ENCODE data around the gene SHH. TPM values are rescaled to one million over a fixed set of nuclear protein-coding genes. Genes with fewer than 3 reads are reported as not detected.
"Not testable (repeated sequence)": the region's sequence is repeated elsewhere in the genome, so short reads cannot be mapped to it uniquely, and the experiment has no call there.

The SHH gene
- total RNA-seq, 2 experiments from 2014 or later = not detected

DNA sequence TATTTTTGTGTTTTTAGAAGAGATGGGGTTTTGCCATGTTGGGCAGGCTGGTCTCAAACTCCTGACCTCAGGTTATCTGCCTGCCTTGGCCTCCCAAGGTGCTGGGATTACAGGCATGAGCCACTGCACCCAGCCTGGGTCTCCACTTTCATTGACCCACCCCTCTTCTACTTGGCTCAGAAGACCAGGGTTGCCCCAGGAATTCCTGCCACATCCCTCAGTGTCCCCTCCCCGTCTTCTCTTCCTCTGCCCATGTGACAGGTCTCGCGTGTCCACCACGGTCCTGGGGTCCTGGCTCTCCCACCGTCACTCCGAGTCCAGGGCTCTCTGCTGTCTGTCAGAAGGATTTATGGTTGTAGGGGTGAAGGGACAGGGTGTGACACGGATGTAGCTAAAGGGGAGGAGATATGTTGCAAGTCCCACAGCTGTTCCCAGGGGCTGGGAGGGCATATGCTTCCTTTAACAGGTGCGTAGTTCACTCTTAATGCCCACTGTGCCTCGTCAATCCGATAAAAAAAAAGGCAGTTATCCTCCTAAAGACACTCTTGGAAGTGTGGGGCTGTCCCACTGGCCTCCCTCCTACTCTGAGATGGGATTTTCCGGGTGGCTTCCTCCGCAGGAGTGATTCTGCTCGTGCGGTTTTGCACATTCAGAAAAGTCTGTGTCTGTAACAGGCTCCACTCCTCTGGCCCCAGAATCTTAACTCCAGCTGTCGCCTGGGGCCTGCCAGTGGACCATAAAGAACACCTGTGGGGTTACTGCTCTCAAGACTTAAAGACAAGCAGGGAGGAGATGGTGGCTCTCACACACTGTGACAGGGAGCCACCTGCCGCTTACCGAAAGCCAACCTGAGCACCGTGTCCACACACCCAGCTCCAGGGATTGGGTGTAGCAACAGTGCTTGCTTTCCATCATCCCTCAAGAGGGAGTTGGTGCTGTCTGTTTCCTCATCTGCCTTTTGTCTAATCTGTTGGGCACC is 36.7 kb upstream of the SHH start:
- Mint-ChIP-seq H3K27ac (no peak overlapping the region), H3K27me3 (no peaks in the 10 kb centered on the region), H3K9me3 (no peaks in the 10 kb centered on the region), H3K4me1 (no peaks in the 10 kb centered on the region), H3K4me3 (no peak overlapping the region), H3K36me3 (ENCODE audit: low read depth) (no peaks in the 10 kb centered on the region)
- no peak for DNase-seq
- ChIA-PET CTCF (no interaction called here), POLR2A (no interaction called here)

DNA sequence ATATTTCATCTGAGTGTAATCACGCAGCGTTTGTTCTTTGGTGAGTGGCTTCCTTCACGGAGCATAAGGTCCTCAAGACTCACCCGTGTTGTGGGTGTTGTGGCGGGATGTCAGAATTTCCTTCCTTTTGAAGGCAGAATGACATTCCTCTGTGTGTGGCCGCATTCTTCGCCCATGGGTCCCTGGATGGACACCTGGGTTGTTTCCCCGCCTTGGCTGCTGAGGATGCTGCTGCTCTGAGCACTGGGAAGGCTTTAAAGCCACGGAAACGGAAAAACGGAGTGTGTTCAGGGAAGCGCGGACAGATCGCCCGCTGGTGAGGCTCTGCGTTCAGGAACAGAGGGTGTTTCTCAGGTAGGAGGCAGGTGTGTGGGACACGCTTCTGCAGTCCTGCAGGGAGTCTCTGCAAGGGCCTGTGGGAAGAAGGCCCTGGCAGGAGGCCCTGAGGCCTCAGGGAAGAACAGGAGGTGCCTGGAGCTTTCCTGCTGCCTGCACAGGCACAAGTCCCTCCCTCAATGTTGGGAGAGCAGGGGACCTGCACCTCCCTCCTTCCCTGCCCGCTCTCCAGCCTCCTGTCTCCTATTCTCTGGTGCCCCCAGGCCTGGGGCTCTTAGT is 35.7 kb upstream of the SHH start:
- Mint-ChIP-seq H3K27ac (no peak overlapping the region), H3K27me3 (no peaks in the 10 kb centered on the region), H3K9me3 (no peaks in the 10 kb centered on the region), H3K4me1 (no peaks in the 10 kb centered on the region), H3K4me3 (no peak overlapping the region), H3K36me3 (ENCODE audit: low read depth) (no peaks in the 10 kb centered on the region)
- ChIA-PET CTCF (no interaction called here), POLR2A (no interaction called here)
- DNase-seq = no peak

DNA sequence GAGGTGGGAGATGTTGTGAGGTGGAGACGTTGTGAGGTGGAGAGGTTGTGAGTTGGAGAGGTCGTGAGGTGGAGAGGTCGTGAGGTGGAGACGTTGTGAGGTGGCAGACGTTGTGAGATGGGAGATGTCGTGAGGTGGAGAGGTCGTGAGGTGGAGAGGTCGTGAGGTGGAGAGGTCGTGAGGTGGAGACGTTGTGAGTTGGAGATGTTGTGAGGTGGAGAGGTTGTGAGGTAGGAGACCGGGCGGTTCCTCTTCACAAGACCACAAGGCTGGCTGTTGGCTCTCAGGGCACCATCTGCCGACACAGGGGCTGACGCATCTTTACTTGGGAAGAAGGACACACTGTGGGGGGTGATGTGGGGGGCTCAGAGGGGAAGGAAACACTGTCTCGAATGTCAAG is 34.7 kb upstream of the SHH start:
- H3K36me3 Mint-ChIP-seq (ENCODE audit: low read depth) = no peaks in the 10 kb centered on the region
- no peaks in the 10 kb centered on the region for H3K9me3 Mint-ChIP-seq
- H3K27ac Mint-ChIP-seq = no peak overlapping the region
- CTCF ChIA-PET = no interaction called here
- no peak for DNase-seq
- no peaks in the 10 kb centered on the region for H3K27me3 Mint-ChIP-seq
- no peak overlapping the region for H3K4me3 Mint-ChIP-seq
- no peaks in the 10 kb centered on the region for H3K4me1 Mint-ChIP-seq
- POLR2A ChIA-PET = no interaction called here

DNA sequence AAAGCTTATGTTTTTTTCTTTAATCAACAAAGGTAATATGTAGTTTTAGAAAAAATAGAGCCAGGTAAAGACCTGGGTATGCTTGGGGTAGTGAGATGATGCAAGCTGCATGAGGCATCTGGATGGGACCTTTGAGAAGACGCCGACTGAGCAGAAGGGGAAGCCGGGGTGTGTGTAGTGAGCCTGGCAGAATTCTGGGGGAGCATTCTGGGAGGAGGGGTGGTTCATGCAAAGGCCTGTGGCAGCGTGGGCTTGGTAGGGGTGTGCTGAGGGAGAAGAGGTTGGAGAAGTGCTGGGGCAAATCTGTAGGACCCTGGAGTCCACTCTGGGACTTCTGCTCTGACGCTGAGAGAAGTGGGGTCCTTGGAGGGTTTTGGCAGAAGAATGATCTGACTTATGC is 33.9 kb upstream of the SHH start:
- Mint-ChIP-seq H3K27me3 (no peaks in the 10 kb centered on the region), H3K27ac (no peak overlapping the region), H3K36me3 (ENCODE audit: low read depth) (no peaks in the 10 kb centered on the region), H3K9me3 (no peaks in the 10 kb centered on the region), H3K4me3 (no peak overlapping the region), H3K4me1 (no peaks in the 10 kb centered on the region)
- DNase-seq = no peak
- POLR2A ChIA-PET = no interaction called here
- CTCF ChIA-PET = interaction anchor here (0.9 kb wide), 1 partner anchor 251 kb away, joined by 3 read pairs; no protein-coding TSS in a partner anchor

DNA sequence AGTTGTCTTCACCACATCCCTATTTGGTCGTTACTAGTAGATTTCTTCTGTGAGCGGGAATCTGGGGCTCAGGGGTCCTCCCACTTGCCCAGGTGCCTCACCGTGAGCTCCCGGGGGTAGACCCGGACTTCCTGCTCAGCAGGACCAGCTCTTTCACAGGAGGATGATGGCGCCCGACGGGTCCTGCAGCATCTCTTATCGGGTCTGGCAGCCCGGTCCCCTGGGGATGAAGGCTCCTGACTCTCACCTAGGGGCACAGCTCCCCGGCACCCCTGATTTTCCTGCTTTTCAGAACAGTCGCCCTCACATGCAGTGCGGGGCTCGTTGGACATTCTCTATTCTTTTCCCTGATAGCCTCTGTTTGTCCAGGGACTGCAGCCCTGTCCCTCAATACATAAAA is 33.0 kb upstream of the SHH start:
- Mint-ChIP-seq H3K27ac (no peak overlapping the region), H3K27me3 (peaks cover 2% of the 10 kb centered on the region), H3K9me3 (no peaks in the 10 kb centered on the region), H3K4me1 (no peaks in the 10 kb centered on the region), H3K36me3 (ENCODE audit: low read depth) (no peaks in the 10 kb centered on the region), H3K4me3 (no peak overlapping the region)
- ChIA-PET CTCF (no interaction called here), POLR2A (no interaction called here)
- no peak for DNase-seq

DNA sequence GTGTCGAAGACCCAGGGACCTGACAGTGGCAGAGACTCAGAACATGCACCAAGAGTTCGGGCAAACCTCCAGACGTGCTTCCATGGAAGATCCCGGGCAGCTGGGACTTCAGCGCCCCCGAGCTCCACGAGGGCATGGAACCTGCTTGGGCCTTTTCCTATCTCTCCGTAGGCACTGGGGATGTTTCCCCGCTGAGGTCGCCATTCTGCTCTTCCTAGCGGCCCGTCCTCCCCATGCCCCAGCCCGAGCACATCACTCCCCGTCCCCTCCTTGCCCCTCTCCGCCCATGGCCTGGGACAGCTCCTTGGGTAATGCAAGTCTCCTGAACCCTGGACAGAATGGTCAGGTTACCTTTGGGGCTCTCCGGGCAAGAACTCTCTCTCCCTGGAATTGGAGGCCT is 32.3 kb upstream of the SHH start:
- Mint-ChIP-seq H3K27me3 (peaks cover 2% of the 10 kb centered on the region), H3K27ac (no peak overlapping the region), H3K4me1 (no peaks in the 10 kb centered on the region), H3K9me3 (no peaks in the 10 kb centered on the region), H3K4me3 (no peak overlapping the region), H3K36me3 (ENCODE audit: low read depth) (no peaks in the 10 kb centered on the region)
- ChIA-PET POLR2A (interaction anchor here (0.5 kb wide), 1 partner anchor 1368 kb away, joined by 4 read pairs; no protein-coding TSS in a partner anchor), CTCF (no interaction called here)
- no peak for DNase-seq

DNA sequence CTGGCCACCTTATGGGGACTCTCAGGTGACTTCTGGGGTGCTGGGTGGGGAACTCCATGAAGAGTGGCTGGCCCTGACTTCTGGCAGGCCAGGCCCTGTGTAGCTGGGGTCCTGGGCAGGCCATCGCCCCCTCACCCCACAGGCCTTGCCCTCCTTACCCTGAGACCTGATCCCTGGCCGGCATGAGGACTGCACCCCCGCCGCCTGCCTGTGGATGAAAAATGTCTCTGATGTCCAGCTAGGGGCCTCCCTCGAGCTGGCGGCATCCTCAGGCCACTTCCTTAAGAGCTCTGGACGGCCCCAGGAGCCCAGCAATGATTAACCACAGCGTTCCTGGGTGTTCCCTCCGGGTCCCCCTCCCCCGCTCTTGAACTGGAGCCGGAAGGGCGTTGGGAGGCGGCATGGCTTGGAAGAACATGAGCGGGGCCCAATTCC is 31.8 kb upstream of the SHH start:
- no peak for DNase-seq
- Mint-ChIP-seq H3K27ac (no peak overlapping the region), H3K4me3 (no peak overlapping the region), H3K36me3 (ENCODE audit: low read depth) (no peaks in the 10 kb centered on the region), H3K27me3 (peaks cover 4% of the 10 kb centered on the region), H3K9me3 (no peaks in the 10 kb centered on the region), H3K4me1 (no peaks in the 10 kb centered on the region)
- CTCF ChIA-PET = no interaction called here
- POLR2A ChIA-PET = interaction anchor here (0.5 kb wide), 1 partner anchor 1368 kb away, joined by 4 read pairs; no protein-coding TSS in a partner anchor

DNA sequence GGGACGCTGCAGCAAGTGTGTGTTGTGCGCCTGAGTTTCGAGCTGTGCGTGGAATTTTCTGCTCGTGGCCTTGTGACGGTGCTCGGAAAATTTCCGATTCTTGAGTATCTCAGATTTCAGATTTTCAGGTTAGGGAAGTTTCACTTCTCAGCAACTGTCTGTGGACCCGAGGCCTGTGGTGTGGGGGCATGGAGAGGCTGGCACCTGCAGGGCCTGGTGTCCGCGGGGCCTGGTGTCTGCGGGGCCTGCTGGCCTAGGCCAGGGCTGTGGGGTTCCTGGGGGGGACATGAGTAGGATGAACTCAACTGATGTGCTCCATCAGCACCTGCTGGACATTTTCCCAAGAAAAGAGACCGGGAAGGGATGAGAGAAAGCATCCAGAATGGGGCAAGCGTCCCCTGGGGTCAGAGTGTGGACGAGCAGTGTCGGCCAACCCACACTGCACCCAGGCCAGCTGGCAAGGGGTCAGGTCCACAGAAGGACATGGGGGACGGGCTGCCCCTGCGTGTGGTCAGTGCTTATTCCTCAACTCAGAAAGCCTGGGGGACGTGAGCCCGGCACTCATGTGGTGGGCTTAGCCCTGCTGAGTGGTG is 31.3 kb upstream of the SHH start:
- Mint-ChIP-seq H3K4me1 (no peaks in the 10 kb centered on the region), H3K9me3 (no peaks in the 10 kb centered on the region), H3K27ac (no peak overlapping the region), H3K4me3 (no peak overlapping the region), H3K36me3 (ENCODE audit: low read depth) (no peaks in the 10 kb centered on the region), H3K27me3 (peaks cover 5% of the 10 kb centered on the region)
- CTCF ChIA-PET = no interaction called here
- no peak for DNase-seq
- POLR2A ChIA-PET = no interaction called here

DNA sequence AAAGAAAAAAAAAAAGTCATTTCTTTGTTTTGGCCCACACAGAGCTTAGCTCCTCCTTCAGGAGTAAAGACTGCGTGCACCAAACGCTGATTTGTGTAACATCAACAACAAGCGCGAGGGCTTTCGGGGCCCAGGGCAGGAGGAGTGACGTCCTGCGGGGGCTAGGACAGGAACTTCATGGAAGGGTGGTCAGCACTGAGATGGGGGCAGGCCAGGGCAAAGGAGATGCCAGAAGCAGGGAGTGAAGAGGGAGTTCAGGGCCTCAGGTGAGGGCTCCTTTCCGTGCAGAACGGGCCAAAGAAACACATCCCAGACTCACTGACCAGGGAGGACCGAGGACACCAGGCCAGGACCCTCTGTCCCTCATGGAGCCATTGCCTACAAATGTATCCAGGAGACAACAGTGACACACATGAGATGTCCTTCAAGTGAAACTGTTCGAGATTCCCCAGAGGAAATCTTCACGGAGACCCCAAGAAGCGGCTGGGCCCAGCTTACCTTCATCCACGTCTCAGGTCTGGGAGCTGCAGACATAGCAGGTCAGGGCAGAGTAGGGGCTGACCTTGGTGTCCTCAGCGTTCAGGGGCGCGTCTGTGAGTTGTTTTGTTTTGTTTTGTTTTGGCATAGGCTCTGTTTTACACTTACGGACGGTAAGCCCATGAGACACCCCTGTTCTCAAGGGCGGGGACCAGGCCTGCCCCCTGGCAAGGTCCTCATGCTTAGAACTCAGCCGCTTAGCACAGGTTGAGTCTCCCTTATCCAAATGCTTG is 30.4 kb upstream of the SHH start:
- CTCF ChIA-PET = no interaction called here
- no peaks in the 10 kb centered on the region for H3K9me3 Mint-ChIP-seq
- POLR2A ChIA-PET = no interaction called here

DNA sequence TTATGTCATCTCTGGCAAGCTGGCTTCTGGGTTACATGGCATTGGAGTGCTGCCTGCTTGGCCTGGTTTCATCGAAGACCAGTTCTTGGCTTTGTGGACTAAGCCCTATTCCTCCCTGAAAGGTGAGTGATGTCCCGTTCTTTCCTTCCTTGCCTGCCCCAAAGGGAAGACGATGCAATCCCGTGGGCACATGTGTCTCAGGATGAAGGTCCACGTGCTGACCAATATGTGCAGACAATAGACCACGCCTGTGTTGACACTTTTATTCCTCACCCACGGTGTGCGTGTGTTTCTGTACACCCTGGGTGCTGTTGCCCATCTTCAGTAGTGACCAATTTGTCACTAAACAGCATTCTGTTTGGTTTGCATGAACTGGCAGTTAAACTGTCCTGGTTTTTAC is 28.6 kb upstream of the SHH start:
- Mint-ChIP-seq H3K4me3 (no peak overlapping the region), H3K27me3 (peaks cover 5% of the 10 kb centered on the region), H3K27ac (no peak overlapping the region), H3K36me3 (ENCODE audit: low read depth) (no peaks in the 10 kb centered on the region), H3K9me3 (no peaks in the 10 kb centered on the region), H3K4me1 (no peaks in the 10 kb centered on the region)
- CTCF ChIA-PET = no interaction called here
- no peak for DNase-seq
- POLR2A ChIA-PET = no interaction called here

More for the DNA sequence above, 30.4 kb upstream of the SHH start:
- Mint-ChIP-seq H3K4me1 (no peaks in the 10 kb centered on the region), H3K36me3 (ENCODE audit: low read depth) (no peaks in the 10 kb centered on the region), H3K4me3 (no peak overlapping the region), H3K27ac (no peak overlapping the region), H3K27me3 (peaks cover 5% of the 10 kb centered on the region)
- no peak for DNase-seq

DNA sequence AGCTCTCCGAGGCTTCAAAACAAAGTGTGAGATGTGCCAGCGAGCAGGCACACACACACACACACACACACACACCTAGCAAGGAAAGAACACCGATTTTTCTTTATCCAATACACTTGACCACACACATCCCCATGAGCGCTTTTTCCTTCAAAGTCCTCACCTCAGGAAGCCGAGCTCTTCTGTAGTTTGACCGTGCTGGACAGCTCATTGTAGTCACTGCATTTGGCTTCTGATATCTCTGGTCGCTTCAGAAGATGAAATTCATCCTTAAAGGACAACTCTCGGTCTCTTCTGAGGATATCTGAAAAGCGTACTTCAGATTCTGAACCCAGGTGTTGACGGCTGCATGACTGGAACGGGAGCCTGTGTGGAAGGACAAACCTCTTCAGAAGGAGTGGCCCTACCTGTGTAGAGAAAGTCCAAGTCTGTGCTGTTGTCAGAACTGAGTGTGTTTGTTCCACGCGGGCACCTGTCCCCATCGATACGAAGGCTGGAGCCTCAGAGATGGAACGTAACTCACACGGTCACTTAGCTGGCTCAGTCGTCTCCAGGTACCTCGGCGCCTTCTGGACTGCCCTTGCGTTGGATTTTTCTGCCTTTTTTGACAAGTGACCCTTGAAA is 28.1 kb upstream of the SHH start:
- POLR2A ChIA-PET = no interaction called here

DNA sequence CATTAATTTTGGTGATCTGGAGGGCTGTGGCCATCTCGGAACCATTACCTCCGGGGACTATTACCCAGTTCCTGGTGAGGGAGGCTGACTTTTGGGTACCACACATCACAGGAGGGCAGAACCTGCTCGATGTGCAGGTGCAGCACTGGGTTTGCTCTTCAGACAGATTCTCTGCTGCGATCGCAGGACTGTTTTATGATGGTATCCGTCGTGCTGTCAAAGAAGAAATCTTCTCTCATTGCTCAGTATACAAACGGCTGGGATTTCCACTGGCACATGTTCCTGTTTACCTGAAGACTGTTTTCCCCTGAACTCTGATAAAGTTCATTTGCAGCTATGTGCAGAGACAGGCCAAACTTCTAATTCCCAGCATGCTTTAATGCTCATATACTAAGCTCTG is 27.2 kb upstream of the SHH start:
- ChIA-PET POLR2A (no interaction called here), CTCF (no interaction called here)
- H3K9me3 Mint-ChIP-seq = no peaks in the 10 kb centered on the region

More for the DNA sequence above, 28.1 kb upstream of the SHH start:
- H3K4me1 Mint-ChIP-seq = no peaks in the 10 kb centered on the region
- H3K36me3 Mint-ChIP-seq (ENCODE audit: low read depth) = no peaks in the 10 kb centered on the region
- no peak for DNase-seq
- CTCF ChIA-PET = no interaction called here
- H3K27ac Mint-ChIP-seq = no peak overlapping the region
- peaks cover 5% of the 10 kb centered on the region for H3K27me3 Mint-ChIP-seq
- H3K4me3 Mint-ChIP-seq = no peak overlapping the region
- H3K9me3 Mint-ChIP-seq = no peaks in the 10 kb centered on the region

DNA sequence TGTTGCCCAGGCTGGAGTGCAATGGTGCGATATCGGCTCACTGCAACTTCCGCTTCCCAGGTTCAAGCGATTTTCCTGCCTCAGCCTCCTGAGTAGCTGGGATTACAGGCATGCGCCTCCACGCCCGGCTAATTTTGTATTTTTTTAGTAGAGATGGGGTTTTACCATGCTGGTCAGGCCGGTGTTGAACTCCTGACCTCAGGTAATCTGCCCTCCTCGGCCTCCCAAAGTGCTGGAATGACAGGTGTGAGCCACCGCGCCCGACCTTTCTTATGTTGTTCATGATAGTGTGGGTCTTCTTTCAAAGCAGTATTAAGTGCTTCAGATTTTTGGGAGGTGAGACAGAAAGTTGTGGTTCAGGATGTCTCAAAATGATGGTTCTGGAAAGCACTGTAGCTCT is 26.0 kb upstream of the SHH start:
- H3K27me3 Mint-ChIP-seq; H3K4me1 Mint-ChIP-seq; H3K4me3 Mint-ChIP-seq; CTCF ChIA-PET; DNase-seq; H3K27ac Mint-ChIP-seq; POLR2A ChIA-PET; H3K9me3 Mint-ChIP-seq; H3K36me3 Mint-ChIP-seq (ENCODE audit: low read depth): not testable (repeated sequence)

More for the DNA sequence above, 27.2 kb upstream of the SHH start:
- H3K27ac Mint-ChIP-seq = no peak overlapping the region
- H3K4me3 Mint-ChIP-seq = no peak overlapping the region
- peaks cover 5% of the 10 kb centered on the region for H3K27me3 Mint-ChIP-seq
- H3K4me1 Mint-ChIP-seq = no peaks in the 10 kb centered on the region
- no peaks in the 10 kb centered on the region for H3K36me3 Mint-ChIP-seq (ENCODE audit: low read depth)
- no peak for DNase-seq
